Germinal center (tissue), 1 donor: ENCODE data around the gene SIDT2.
"Not testable (repeated sequence)": the region's sequence is repeated elsewhere in the genome, so short reads cannot be mapped to it uniquely, and the experiment has no call there.

Experiments
- DNase-seq: peaks from one replicate; pipeline ENCODE4 v3.0.0; 2012; ENCODE audit warnings: mixed read lengths, low spot score

SIDT2 gene

DNA sequence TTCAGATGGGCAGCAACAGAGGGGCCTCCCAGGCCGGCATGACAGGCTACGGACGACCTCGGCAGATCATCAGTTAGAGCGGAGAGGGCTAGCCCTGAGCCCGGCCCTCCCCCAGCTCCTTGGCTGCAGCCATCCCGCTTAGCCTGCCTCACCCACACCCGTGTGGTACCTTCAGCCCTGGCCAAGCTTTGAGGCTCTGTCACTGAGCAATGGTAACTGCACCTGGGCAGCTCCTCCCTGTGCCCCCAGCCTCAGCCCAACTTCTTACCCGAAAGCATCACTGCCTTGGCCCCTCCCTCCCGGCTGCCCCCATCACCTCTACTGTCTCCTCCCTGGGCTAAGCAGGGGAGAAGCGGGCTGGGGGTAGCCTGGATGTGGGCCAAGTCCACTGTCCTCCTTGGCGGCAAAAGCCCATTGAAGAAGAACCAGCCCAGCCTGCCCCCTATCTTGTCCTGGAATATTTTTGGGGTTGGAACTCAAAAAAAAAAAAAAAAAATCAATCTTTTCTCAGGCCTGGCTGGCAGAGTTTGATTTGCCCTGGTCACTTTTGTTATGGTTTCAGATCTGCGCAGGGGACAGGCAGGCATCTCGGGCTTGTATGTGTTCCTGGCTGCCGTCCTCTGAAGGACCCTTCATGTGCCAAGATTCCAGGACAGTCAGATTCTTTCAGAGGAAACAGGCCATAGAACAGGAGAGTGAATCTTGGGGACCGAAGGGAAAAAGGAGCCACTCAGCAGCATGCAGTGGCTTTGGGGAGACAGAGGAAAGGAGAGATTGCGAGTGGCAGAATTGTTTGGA, 25.9 kb downstream of the SIDT2 start:
- no peak for DNase-seq

DNA sequence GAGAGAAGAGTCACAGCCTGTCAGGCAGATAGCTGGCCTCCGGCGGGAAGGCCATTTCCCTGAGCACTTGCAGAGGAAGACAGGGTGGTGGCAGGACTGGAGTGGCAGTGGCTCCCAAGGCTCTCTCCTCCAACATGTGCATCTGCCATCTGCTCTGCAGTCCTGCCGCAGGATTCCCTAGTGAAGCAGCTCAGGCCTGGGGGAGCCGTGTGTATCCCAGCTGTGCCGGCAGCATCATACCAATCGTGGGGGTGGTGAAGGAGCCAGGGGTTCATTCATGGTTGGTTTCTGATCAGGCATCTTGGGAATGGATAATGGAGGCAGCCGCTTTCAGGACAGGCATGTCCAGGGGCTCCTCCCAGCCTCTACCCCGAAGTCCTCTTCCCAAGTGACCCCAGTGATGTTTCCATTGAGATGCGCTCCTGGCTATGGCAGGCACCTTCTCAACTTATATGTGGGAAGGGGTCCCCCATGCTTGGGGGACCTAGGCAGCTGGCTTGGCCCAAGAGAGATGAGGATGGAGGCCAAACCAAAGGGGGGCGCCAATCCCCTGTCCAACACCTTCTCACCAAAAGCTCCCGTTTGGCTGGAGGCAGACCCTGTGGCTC, 26.8 kb downstream of the SIDT2 start:
- DNase-seq = no peak

DNA sequence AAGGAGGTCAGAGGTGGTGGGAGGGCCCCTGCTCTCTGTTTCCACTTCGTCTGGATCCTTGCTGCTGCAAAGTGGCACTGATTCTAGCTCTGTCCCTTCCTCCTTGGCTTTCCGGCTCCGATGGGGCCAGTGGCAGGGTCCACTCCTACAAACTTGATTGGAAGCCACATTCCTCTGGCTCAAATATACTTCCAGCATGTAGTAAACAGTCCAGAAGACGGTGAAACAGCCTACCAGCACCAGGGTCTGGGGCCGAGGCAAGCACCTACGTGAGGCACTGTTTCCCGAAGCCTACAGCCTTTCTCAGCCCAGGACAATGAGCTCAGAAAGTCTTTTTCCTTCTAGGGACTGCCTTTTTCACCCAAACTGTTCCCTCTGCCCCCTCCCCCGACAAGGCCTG, 27.6 kb downstream of the SIDT2 start:
- DNase-seq = not testable (repeated sequence)

DNA sequence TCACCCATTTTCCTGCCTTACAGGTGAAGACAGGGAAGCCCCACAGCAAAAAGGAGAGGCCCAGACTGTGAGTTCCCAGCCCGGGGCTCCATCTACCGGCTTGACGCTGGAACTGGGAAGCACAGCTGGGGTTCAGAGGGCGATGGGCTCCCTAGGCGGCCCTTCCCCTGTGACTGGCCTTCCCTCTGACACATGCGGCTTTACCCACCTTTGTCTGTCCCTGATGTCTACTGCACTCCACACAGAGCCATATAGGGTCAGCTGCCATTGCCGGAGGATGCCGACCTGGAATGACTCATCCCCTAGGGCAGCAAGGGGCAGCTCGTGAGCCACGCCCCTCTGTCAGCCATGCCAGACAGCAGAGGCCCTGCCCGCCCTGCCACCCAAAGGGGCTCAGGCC, 28.3 kb downstream of the SIDT2 start:
- not testable (repeated sequence) for DNase-seq

DNA sequence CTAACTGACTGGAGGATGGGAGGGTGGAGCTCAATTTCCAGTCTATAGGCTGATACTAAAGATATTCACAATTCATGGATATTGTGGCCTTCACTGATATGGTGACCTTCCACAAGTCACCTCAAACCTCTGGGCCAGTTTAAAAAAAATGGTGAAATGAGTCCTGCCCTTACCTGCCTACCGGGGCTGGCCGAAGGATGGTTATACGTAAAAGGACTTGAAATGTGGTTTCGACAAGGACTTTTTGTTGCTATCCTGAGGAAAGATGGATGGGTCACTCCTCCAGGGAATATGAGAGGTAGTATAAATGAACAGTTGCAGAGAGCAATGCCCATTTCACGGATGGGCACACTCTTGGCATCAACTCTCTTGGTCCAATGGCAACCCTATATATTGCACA, 28.9 kb downstream of the SIDT2 start:
- not testable (repeated sequence) for DNase-seq

DNA sequence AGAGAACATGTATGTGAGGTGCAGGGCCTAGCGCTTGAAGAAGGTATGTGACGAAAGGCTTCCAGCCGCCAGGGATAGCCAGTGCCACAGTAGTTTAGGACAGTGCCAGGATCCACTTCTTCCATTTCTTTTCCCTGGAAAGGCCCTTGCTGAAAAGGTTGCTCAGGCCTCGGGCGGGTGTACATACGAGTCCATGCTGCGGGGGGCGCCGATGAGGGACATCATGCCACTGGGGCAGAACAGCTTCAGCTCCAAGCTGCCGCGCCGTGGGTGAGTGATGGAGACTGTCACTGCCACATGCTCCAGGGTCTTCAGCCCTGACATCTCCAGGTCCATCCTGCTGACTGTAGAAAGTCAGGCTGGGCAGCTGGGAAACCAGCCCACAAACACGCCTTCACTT, 30.2 kb downstream of the SIDT2 start:
- not testable (repeated sequence) for DNase-seq

DNA sequence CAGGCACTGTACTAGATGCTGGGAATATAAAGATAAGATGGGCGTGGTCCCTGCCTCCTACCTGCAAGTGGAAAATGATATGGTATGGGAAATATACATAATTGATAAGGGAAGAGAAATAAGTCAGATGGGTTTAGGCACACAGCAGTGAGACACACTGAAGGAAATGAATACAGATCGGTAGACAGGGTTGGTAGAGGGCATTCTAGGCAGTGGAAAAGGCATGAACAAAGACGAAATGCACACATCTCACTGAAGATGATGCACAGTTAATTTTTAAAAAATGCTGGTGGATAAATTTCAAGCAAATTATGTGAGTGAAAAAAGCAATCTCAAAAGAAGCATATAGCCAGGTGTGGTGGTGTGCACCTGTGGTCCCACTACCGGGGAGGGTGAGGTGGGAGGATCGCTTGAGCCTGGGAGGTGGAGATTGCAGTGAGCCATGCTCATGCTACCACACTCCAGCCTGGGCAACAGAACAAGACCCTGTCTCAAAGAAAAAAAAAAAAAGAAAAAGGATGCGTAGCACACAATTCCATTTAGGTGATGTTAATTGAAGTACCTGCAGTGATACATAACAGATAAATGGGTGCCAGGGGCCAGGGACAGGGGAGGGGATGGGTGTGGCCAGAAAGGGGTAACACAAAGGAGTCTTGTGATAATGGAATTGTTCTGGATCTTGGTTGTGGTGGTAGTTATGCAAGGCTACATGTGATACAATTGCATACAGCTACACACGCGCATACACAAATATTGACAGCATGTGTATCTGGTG, 31.0 kb downstream of the SIDT2 start:
- not testable (repeated sequence) for DNase-seq

DNA sequence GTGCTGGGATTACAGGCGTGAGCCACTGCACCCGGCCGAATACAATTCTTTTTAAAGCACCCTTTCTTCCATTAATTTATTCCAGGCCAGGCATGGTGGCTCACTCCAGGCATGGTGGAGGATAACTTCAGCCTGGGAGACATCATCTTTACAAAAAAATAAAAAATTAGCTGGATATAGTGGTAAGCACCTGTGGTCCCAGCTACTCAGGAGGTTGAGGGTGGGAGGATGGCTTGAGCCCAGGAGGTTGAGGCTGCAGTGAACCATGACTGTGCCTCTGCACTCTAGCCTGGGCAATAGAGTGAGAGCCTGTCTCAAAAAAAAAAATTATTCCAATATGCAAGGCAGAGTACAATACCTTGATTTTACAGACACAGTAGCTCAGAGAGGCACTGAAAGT, 32.1 kb downstream of the SIDT2 start:
- no peak for DNase-seq

DNA sequence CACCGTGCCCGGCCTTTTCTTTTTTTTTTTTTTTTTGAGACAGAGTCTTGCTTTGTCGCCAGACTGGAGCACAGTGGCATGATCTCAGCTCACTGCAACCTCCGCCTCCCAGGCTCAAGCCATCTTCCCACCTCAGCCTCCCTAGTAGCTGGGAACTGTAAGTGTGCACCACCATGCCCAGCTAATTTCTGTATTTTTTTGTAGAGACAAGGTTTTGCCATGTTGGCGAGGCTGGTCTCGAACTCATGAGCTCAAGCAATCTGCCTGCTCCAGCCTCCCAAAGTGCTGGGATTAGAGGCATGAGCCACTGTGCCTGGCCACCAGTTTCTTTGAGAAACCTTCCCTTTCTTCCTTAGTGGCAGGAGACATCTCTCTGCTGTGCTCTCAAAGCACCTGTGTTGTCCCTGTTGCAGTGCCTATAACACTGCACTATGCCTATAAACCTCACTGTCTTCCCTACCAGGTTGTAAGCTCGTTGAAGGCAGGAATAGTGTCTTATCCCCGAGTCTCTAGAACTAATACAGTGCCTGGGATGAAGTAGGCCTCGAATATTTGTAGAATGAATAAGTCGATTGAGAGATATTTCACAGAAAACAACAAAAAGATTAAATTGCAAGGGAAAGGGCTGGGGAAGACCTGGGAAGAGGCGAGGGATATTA, 34.3 kb downstream of the SIDT2 start:
- no peak for DNase-seq

DNA sequence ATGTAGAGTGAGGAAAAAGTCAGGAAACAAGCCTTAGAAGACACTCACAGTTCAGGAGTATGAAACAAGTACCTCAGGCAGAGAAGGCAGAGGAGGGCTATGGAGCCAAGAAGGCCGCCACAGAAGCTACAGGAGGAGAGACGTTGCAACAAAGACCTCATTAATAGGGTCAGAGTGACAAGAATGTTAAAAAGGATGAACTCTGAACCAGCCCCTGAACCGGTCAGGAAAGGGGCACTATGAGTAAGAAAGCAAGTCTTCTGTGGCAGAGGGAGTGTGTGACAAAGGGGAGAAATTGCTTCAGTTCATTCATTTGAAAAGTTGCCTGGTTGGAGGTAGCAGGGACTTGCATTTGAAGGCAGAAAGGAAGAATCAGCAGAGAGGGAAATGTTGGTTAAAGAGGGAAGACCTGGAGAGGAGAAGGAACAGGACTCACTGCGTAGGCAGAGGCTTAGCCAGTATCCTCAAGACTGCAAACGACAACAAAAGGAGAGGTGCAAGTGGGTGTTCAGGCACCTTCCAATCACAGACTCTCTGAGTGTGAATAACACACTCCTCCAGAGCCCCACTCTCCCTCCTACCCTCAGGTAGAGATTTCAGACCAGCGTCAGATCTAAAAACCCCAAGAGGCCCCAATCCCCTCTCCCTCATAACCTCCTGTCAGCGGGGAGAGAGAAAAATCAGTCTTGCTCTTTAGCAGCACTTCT, 36.0 kb downstream of the SIDT2 start:
- DNase-seq = no peak

DNA sequence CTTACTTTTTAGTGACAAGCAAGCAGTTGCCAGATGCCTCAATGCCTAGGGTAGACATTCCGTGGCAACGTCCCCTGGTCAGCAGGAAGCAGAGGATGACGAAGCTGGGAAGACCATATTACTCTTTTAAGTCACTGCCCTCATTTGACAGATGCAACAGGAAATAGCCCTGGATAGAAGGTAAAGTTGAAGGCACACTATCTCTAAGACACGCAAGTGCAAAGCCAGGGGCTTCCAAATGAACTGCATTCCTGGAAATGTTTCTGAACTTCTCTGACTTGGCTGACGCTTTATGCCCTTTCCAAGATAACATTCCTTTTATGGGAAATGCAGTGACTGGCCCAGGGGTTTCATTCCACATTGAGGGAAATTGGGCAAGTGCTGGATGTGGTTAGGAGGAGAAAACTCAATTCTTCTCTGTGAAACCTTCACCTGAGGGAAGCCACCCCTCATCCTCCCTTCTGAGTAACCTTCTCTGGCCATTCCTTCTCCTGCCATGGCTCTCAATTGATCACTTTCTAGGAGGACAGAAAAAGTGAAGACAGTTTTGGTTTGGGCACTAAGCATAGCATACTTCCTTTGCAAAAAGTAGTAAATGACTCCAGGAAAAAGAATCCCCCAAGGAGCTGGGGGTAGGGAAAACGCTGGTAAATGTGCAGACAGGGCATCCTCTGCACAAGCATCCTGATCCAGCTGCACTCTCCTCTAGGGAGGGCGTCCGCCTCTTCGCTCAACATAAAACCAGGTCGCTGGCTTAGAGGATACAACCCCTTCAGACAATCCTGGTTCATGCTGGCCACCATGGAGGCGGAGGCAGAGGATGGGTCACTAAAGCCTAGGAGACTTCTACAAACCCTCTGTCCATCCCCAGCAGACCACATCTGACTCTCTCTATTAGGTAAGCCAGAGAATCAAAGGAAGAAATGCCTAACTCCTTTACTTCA, 38.9 kb downstream of the SIDT2 start:
- no peak for DNase-seq

DNA sequence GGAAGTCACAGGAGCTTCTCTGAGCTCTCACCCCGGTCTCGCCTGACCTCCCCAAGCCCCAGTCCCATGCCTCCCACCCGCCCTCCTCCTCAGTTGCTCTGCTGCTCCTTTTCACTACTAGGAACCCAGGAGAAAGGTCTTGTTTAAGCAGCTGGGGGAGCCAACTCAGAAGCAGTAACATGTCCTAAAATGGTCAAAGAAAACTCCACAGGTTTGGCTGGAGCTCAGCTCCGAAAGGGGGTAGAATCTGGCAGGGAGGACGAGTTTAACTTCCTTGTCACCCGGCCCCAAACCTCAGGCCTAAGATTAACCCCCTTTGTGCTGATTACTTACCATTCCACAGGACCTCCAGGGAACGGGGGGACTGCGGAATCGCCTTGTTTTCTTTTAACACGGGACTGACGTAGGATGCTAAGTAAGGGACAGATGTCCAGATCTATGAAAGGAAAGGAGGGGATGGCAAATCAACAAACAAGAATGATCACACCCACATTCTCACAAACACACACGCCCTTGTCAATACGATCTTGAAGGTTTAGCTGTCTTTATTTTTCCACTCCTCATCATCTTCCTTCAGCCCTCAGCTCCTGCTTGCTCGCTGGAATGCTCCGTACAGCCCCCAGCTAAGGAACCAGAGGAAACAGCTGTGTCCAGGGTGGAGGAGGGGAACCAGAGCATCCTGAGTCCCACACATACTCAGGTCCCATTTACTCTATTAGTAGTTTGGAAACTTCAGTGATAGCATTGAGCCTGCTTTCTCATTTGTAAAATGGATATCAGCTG, 39.8 kb downstream of the SIDT2 start:
- DNase-seq = no peak

DNA sequence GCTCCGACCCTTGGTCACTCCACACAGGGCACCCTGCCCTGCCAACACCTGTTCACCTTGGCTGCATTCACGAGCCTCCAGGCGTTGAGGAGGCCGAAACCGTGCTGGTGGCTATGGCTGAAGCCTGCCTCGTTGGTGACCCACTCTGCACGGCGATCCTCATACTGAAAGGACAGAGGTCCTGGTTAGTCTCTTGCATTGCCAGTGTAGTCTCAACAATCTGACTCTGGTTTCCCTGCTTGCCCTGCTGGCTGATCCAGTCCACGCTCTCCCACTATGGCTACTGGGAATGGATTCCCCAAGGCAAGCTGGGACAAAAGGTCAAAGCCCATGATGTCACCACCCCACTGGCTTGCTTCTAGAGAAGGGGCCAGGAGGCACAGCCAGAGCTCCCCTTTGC, 40.5 kb downstream of the SIDT2 start:
- DNase-seq = no peak

DNA sequence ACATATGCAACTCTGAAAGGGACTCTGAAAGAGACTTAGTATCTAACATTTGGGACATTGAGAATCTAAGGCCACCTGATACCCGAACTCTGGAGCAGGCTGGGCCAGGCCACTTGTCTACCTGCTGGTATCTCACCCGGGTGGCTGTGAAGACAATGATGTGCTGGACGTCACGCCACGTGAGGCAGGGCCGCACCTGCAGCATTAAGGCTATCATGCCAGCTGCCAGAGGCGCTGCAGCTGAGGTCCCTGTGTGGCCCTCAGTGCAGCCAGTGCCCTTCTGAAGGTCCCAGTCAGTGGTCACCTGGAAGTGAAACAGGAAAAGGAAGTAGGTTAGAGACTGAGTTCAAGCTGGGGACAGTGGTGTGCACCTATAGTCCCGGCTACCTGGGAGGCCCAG, 40.9 kb downstream of the SIDT2 start:
- DNase-seq = no peak

DNA sequence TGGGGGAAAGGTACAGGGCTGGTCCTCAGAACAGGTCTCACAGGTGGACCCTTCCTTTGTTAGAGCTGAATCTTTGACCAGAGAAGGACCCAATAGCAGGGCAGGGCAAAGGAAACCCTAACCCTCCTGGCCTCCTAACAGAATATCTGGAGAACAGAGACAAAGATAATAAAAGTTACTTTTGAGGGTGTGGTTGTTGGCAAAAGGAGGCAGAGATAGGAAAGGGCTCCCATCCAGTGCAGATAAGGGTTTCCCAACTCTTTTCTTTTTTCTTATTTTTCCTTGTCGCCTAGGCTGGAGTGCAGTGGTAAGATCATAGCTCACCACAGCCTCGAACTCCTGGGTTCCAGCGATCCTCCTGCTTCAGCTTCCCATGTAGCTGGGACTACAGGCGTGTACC, 41.5 kb downstream of the SIDT2 start:
- DNase-seq = no peak

DNA sequence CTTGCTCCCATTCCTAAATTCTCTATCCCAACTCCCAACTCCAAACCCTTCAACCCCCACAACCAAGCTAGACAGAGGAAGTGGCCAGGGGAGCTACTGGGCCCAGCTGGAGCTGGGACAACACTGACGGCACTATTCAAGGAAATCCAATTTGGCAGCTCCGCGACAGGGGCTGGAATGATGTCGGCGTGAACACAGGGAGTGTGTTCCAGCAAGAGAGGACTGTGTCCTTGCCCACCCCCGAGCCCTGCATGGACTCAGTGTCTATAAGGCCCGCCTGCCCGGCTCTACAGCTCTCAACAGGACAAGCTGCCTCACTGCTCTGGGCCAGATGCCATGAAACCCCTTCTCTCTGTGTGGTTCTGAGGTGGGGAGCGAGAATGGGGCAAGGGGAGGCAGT, 42.0 kb downstream of the SIDT2 start:
- DNase-seq = no peak

DNA sequence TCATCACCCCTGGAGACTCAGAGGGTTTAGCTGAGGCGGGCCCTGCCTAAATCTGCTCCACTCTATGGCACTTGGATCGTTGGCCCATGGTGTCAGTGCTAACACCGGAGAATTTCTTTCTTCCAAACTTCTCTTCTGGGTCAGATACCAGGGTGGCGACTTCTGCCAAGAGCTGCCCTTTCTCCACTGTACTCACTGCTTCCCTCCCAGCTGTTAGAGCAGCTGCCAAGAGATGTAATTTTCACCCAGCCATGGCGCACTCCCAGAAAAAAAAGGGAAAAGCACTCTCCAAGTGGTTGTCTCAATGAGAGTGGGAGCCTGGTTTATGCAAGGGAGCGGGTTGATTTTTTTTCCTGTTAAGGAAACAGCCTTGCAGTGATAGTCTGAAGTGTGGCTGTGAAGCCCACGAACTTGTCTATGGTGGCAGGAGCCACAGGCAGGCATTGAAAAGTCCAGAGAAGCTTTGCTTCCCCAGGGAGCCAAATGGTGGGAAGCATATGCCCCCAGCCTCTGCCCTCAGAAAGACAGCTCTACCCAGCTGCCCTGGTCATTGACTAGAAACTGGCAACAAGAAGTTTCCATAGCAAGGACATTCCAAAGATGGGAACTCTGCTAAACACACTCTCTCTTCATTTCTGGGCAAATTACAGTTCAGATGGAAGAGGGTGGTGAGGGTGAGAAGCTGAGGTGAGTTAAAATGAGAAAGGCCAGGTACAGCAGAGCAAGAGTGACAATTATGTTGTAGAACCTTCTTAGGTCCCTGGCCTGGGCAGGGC, 42.6 kb downstream of the SIDT2 start:
- no peak for DNase-seq

DNA sequence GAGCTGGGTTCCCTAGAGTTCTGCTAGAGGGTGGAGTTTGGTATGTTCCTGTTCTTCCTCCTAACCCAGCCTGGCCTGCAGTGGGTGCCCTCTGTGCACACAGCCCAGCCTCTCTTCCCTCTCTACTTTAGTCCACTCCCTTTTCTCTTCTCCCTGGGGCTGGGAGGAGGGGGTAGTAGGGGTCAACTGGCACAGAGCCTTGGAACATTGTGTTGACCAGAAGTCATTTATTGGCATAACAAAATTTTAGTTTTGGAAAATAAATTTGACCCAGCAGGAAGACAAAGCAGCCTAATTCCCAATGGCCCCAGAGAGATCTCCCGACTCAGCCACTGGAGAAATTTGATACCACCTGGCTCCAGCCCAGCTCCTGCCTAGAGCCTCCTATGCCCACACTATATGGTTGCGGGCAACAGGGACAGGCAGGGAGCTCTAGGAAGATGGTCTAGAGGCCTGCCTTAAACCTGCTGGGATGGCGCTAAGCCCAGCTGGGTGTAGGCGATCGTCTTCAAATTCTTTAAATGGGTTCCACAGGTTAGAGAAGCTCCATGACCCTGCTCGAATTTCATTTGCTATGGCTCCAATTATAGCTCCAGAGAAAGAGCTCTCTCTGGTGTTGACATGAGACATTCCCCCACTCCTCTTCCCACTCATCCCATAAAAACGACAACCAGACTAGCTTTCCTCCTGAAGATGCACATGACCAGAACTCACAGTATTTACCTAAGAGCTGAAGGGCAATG, 43.4 kb downstream of the SIDT2 start:
- no peak for DNase-seq
